H9 (cell line): ENCODE measurements around the gene PIEZO2. TPM values are rescaled to one million over a fixed set of nuclear protein-coding genes. Genes with fewer than 3 reads are reported as not detected.

Experiments used
- DNase-seq: peaks from one replicate; pipeline ENCODE4 v3.0.0-alpha.2; 2017
- H2AFZ ChIP-seq: one replicate; pipeline ENCODE4 v1.6.1; 2013; ENCODE audit warnings: mild to moderate bottlenecking, low read length, control low read depth, moderate library complexity
- H2AK5ac ChIP-seq: 2 replicates; pipeline ENCODE4 v1.6.1; 2013; ENCODE audit warnings: low read length, control low read depth, mixed read lengths; ENCODE audit not compliant: insufficient read length
- H2BK120ac ChIP-seq: one replicate; pipeline ENCODE4 v1.6.1; 2013; ENCODE audit warnings: low read depth, mild to moderate bottlenecking, low read length, control low read depth, inconsistent platforms; ENCODE audit not compliant: poor library complexity, severe bottlenecking
- H2BK12ac ChIP-seq: 2 replicates; pipeline ENCODE4 v1.6.1; 2013; ENCODE audit warnings: low read length, control low read depth, mixed read lengths, low read depth; ENCODE audit not compliant: insufficient read length
- H2BK15ac ChIP-seq: 2 replicates; pipeline ENCODE4 v1.6.1; 2013; ENCODE audit warnings: low read depth, low read length, control low read depth
- H2BK20ac ChIP-seq: one replicate; pipeline ENCODE4 v1.6.1; 2013; ENCODE audit warnings: low read depth, mild to moderate bottlenecking, low read length, control low read depth, inconsistent platforms; ENCODE audit not compliant: poor library complexity, severe bottlenecking
- H2BK5ac ChIP-seq: 2 replicates; pipeline ENCODE4 v1.6.1; 2013; ENCODE audit warnings: low read length, control low read depth, mixed read lengths; ENCODE audit not compliant: insufficient read length
- H3K14ac ChIP-seq: 2 replicates; pipeline ENCODE4 v1.6.1; 2013; ENCODE audit warnings: low read length, control low read depth; ENCODE audit not compliant: insufficient read depth
- H3K18ac ChIP-seq: 2 replicates; pipeline ENCODE4 v1.6.1; 2013; ENCODE audit warnings: low read depth, mild to moderate bottlenecking, mixed read lengths, low read length, control low read depth; ENCODE audit not compliant: insufficient read length
- H3K23ac ChIP-seq: 2 replicates; pipeline ENCODE4 v1.6.1; 2013; ENCODE audit warnings: low read length, control low read depth, mixed read lengths, low read depth; ENCODE audit not compliant: insufficient read length
- H3K23me2 ChIP-seq: 2 replicates; pipeline ENCODE4 v1.6.1; 2013; ENCODE audit warnings: low read depth, mild to moderate bottlenecking, mixed read lengths, low read length, control low read depth; ENCODE audit not compliant: insufficient read length, poor library complexity, severe bottlenecking
- H3K27ac ChIP-seq: 2 replicates; pipeline ENCODE4 v1.5.1; 2013; ENCODE audit warnings: low read length, control low read depth, mixed read lengths, low read depth; ENCODE audit not compliant: insufficient read length
- H3K27me3 ChIP-seq: 2 replicates; pipeline ENCODE4 v1.6.1; 2013; ENCODE audit warnings: low read length, control low read depth, inconsistent platforms; ENCODE audit not compliant: insufficient read depth
- H3K4ac ChIP-seq: 2 replicates; pipeline ENCODE4 v1.6.1; 2013; ENCODE audit warnings: low read depth, mild to moderate bottlenecking, control low read depth, inconsistent platforms, low read length, moderate library complexity
- H3K4me1 ChIP-seq: 2 replicates; pipeline ENCODE4 v1.6.1; 2013; ENCODE audit warnings: low read length, control low read depth, inconsistent platforms; ENCODE audit not compliant: insufficient read depth
- H3K4me2 ChIP-seq: 2 replicates; pipeline ENCODE4 v1.6.1; 2013; ENCODE audit warnings: low read length, control low read depth, mixed read lengths; ENCODE audit not compliant: insufficient read length, insufficient read depth
- H3K56ac ChIP-seq: 2 replicates; pipeline ENCODE4 v1.6.1; 2013; ENCODE audit warnings: low read depth, mild to moderate bottlenecking, mixed read lengths, low read length, control low read depth; ENCODE audit not compliant: insufficient read length
- H3K79me1 ChIP-seq: 2 replicates; pipeline ENCODE4 v1.6.1; 2013; ENCODE audit warnings: low read depth, mild to moderate bottlenecking, moderate library complexity, low read length, control low read depth, inconsistent platforms; ENCODE audit not compliant: insufficient read depth, poor library complexity, severe bottlenecking
- H3K79me2 ChIP-seq: 2 replicates; pipeline ENCODE4 v1.6.1; 2013; ENCODE audit warnings: low read length, control low read depth, inconsistent platforms; ENCODE audit not compliant: insufficient read depth
- H3K9ac ChIP-seq: 2 replicates; pipeline ENCODE4 v1.6.1; 2013; ENCODE audit warnings: low read length, control low read depth, mixed read lengths; ENCODE audit not compliant: insufficient read length; ENCODE audit errors: extremely low read depth
- H3K9me3 ChIP-seq: one replicate; pipeline ENCODE4 v1.6.1; 2013; ENCODE audit warnings: low read depth, low read length, inconsistent platforms; ENCODE audit not compliant: control insufficient read depth
- H3T11ph ChIP-seq: one replicate; pipeline ENCODE4 v1.6.1; 2013; ENCODE audit warnings: mild to moderate bottlenecking, low read length, control low read depth, inconsistent platforms
- H4K20me1 ChIP-seq: one replicate; pipeline ENCODE4 v1.6.1; 2013; ENCODE audit not compliant: control insufficient read depth, insufficient read length, insufficient read depth
- H4K5ac ChIP-seq: 2 replicates; pipeline ENCODE4 v1.6.1; 2013; ENCODE audit warnings: low read depth, mild to moderate bottlenecking, mixed read lengths, low read length, control low read depth; ENCODE audit not compliant: insufficient read length
- H4K8ac ChIP-seq: replicated peaks from 2 replicates; pipeline ENCODE4 v1.6.1; 2013; ENCODE audit warnings: low read length, control low read depth, mixed read lengths, low read depth; ENCODE audit not compliant: insufficient read length
- H4K91ac ChIP-seq: 2 replicates; pipeline ENCODE4 v1.6.1; 2013; ENCODE audit warnings: low read depth, mild to moderate bottlenecking, moderate library complexity, mixed read lengths, low read length, control low read depth; ENCODE audit not compliant: insufficient read length
- H3K27ac Mint-ChIP-seq, 3 experiments: 2 replicates in 2 of 3; 3 replicates in 1 of 3; pipeline ENCODE4 v1.8.0; 2020 to 2021; ENCODE audit warnings: mixed read lengths in 3 of 3, mild to moderate bottlenecking in 1 of 3, moderate library complexity in 1 of 3
- H3K27me3 Mint-ChIP-seq: 2 replicates; pipeline ENCODE4 v1.8.0; 2021; ENCODE audit warnings: low read depth, mild to moderate bottlenecking, moderate library complexity, mixed read lengths
- H3K36me3 Mint-ChIP-seq, 3 experiments: 2 replicates in 2 of 3; 3 replicates in 1 of 3; pipeline ENCODE4 v1.8.0; 2020 to 2021; ENCODE audit warnings: low read depth in 3 of 3, mixed read lengths in 3 of 3; ENCODE audit not compliant: insufficient read depth in 1 of 3
- H3K4me1 Mint-ChIP-seq, 2 experiments: 2 replicates each; pipeline ENCODE4 v1.8.0; 2020; ENCODE audit warnings: mixed read lengths in 2 of 2
- H3K4me3 Mint-ChIP-seq, 2 experiments: 2 replicates in 1 of 2; 3 replicates in 1 of 2; pipeline ENCODE4 v1.8.0; 2020 to 2021; ENCODE audit warnings: mild to moderate bottlenecking in 2 of 2, mixed read lengths in 2 of 2, moderate library complexity in 1 of 2
- H3K9me3 Mint-ChIP-seq, 2 experiments: 2 replicates in 1 of 2; 3 replicates in 1 of 2; pipeline ENCODE4 v1.8.0; 2020; ENCODE audit warnings: mild to moderate bottlenecking in 2 of 2, mixed read lengths in 2 of 2, moderate library complexity in 1 of 2
- WGBS: extraction: QIAGEN DNeasy Blood & Tissue Kit; methylation state at CpG from one replicate; pipeline ENCODE4 v1.1.7; 2013; ENCODE audit warnings: missing lambda C conversion rate, low lambda C conversion rate, mixed read lengths; ENCODE audit not compliant: insufficient read length; ENCODE audit errors: extremely low coverage; 5-methylcytosine and 5-hydroxymethylcytosine counted together
- total RNA-seq: library from RNA; stranded (reverse); gene quantifications from 2 replicates; pipeline ENCODE4 v1.2.1, GENCODE V29; 2021
- TF ChIP-seq, protein P1 (sequence below): fragments of 200-600 bp; sonication (generic); conservative IDR thresholded peaks from 3 replicates; pipeline ENCODE4 v1.8.0; 2021; ENCODE audit warnings: antibody characterized with exemption, mild to moderate bottlenecking

PIEZO2 gene
- total RNA-seq, 1 experiment from 2014 or later: 3.9 TPM

- Mint-ChIP-seq H3K27me3 (no peaks in the 10 kb centered on the region), H3K9me3 (no peaks in the 10 kb centered on the region), H3K36me3 (no peaks in the 10 kb centered on the region; a peak in 1 of 7 replicates), H3K27ac (peak overlapping the region in 1 of 3 experiments; percentile 41; a peak in 1 of 7 replicates), H3K4me1 (no peaks in the 10 kb centered on the region; a peak in 1 of 4 replicates), H3K4me3 (no peak overlapping the region)
- Histone ChIP-seq H2AFZ (no peak overlapping the region), H2BK20ac (no peak overlapping the region), H2AK5ac (no peak overlapping the region), H3K56ac (no peak overlapping the region), H2BK12ac (no peak overlapping the region), H3K79me1 (no peaks in the 10 kb centered on the region), H4K5ac (no peak overlapping the region), H3K9me3 (no peaks in the 10 kb centered on the region), H4K91ac (no peak overlapping the region), H2BK5ac (no peak overlapping the region), H3K4me1 (no peaks in the 10 kb centered on the region), H4K8ac (no peak overlapping the region), H3K18ac (no peak overlapping the region), H3K9ac (no peak overlapping the region), H3T11ph (no peak overlapping the region), H3K27me3 (no peaks in the 10 kb centered on the region), H3K23ac (no peak overlapping the region), H3K23me2 (no peaks in the 10 kb centered on the region), H2BK120ac (no peak overlapping the region), H4K20me1 (no peaks in the 10 kb centered on the region), H3K4me2 (no peak overlapping the region), H3K79me2 (no peaks in the 10 kb centered on the region), H3K27ac (no peak overlapping the region), H3K4ac (no peak overlapping the region), H2BK15ac (no peak overlapping the region), H3K14ac (no peak overlapping the region)
- no peak for DNase-seq
- TF ChIP-seq, protein P1, sequence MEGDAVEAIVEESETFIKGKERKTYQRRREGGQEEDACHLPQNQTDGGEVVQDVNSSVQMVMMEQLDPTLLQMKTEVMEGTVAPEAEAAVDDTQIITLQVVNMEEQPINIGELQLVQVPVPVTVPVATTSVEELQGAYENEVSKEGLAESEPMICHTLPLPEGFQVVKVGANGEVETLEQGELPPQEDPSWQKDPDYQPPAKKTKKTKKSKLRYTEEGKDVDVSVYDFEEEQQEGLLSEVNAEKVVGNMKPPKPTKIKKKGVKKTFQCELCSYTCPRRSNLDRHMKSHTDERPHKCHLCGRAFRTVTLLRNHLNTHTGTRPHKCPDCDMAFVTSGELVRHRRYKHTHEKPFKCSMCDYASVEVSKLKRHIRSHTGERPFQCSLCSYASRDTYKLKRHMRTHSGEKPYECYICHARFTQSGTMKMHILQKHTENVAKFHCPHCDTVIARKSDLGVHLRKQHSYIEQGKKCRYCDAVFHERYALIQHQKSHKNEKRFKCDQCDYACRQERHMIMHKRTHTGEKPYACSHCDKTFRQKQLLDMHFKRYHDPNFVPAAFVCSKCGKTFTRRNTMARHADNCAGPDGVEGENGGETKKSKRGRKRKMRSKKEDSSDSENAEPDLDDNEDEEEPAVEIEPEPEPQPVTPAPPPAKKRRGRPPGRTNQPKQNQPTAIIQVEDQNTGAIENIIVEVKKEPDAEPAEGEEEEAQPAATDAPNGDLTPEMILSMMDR: no peak
- WGBS: no CpG with 5 or more reads among the region's 7 CpGs
Measured at GRCh38 chr18:10791169-10791831, 358.1 kb downstream of the PIEZO2 start.
